IMR-90 (cell line): Measurements from ENCODE around the gene RRP1B.
"Not testable (repeated sequence)": the region's sequence is repeated elsewhere in the genome, so short reads cannot be mapped to it uniquely, and the experiment has no call there.

Source experiments
- BHLHE40 ChIP-seq: fragments of 150-350 bp; IDR thresholded peaks from 2 replicates; pipeline ENCODE4 v1.6.1; 2016; ENCODE audit warnings: mild to moderate bottlenecking, low read depth, low read length
- CEBPB ChIP-seq: IDR thresholded peaks from 2 replicates; pipeline ENCODE4 v1.6.1; 2012; ENCODE audit warnings: low read depth, low read length, improper control_type of control experiment
- FOS ChIP-seq: fragments of 150-350 bp; IDR thresholded peaks from 2 replicates; pipeline ENCODE4 v1.6.1; 2016; ENCODE audit warnings: low read depth, low read length
- POLR2A ChIP-seq: IDR thresholded peaks from 2 replicates; pipeline ENCODE4 v1.6.1; 2012; ENCODE audit warnings: mild to moderate bottlenecking, low read depth, low read length
- RCOR1 ChIP-seq: IDR thresholded peaks from 2 replicates; pipeline ENCODE4 v1.6.1; 2012; ENCODE audit warnings: mild to moderate bottlenecking, low read length, improper control_type of control experiment; ENCODE audit not compliant: insufficient replicate concordance
- RFX5 ChIP-seq: IDR thresholded peaks from 2 replicates; pipeline ENCODE4 v1.8.0; 2012; ENCODE audit warnings: low read depth, mild to moderate bottlenecking, low read length, moderate library complexity
- SMC3 ChIP-seq: fragments of 150-350 bp; IDR thresholded peaks from 2 replicates; pipeline ENCODE4 v1.6.1; 2016; ENCODE audit warnings: low read depth, mild to moderate bottlenecking, antibody characterized with exemption, low read length, moderate library complexity
- TF ChIP-seq, protein P1 (sequence below): conservative IDR thresholded peaks from 2 replicates; pipeline ENCODE4 v1.5.1; 2012; ENCODE audit warnings: mild to moderate bottlenecking, low read depth, low read length, improper control_type of control experiment

DNA sequence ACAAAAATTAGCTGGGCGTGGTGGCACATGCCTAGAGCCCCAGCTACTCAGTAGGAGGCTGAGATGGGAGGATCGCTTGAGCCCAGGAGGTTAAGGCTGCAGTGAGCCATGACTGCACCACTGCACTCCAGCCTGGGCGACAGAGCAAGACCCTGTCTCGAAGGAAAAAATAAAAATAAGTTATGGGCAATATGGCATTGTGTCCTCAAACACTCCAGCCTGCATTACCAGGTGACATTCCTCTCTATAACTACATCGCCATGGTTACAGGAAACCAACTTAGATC, 40.1 kb downstream of the RRP1B start:
- not testable (repeated sequence) for TF ChIP-seq RCOR1, POLR2A, FOS, RFX5, SMC3, CEBPB, BHLHE40
- TF ChIP-seq, protein P1, sequence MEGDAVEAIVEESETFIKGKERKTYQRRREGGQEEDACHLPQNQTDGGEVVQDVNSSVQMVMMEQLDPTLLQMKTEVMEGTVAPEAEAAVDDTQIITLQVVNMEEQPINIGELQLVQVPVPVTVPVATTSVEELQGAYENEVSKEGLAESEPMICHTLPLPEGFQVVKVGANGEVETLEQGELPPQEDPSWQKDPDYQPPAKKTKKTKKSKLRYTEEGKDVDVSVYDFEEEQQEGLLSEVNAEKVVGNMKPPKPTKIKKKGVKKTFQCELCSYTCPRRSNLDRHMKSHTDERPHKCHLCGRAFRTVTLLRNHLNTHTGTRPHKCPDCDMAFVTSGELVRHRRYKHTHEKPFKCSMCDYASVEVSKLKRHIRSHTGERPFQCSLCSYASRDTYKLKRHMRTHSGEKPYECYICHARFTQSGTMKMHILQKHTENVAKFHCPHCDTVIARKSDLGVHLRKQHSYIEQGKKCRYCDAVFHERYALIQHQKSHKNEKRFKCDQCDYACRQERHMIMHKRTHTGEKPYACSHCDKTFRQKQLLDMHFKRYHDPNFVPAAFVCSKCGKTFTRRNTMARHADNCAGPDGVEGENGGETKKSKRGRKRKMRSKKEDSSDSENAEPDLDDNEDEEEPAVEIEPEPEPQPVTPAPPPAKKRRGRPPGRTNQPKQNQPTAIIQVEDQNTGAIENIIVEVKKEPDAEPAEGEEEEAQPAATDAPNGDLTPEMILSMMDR = not testable (repeated sequence)
